Right lobe of liver (tissue), 6 donors: Measurements from ENCODE around the gene ENO4. TPM values are rescaled to one million over a fixed set of nuclear protein-coding genes. Genes with fewer than 3 reads are reported as not detected.

Source experiments
- ATAC-seq, 4 donors: fragments of 200-7000 bp; cut with Tn5 transposase; one replicate each; pipeline ENCODE4 v1.9.1; 2020; ENCODE audit warnings: mild to moderate bottlenecking in 4 of 4, moderate library complexity in 4 of 4
- DNase-seq, 3 donors: peaks; one replicate each; pipeline ENCODE4 v3.0.0-alpha.2; 2020
- H3K27ac ChIP-seq, 3 donors: fragments of 200-600 bp; one replicate each; pipeline ENCODE4 v1.8.0; 2022
- H3K27me3 ChIP-seq, 2 donors: fragments of 200-600 bp; one replicate each; pipeline ENCODE4 v1.8.0; 2022
- H3K36me3 ChIP-seq, 4 donors: fragments of 200-600 bp; sonication (generic) in 1 of 4; one replicate each; pipeline versions ENCODE4 v1.5.1 to v1.8.0; 2017 to 2022; ENCODE audit warnings: control low read depth in 1 of 4
- H3K4me1 ChIP-seq, 4 donors: fragments of 200-600 bp; sonication (generic) in 1 of 4; one replicate each; pipeline versions ENCODE4 v1.5.1 to v1.8.0; 2017 to 2022; ENCODE audit warnings: control low read depth in 1 of 4
- H3K4me3 ChIP-seq, 3 donors: fragments of 200-600 bp; one replicate each; pipeline ENCODE4 v1.8.0; 2022
- H3K9me3 ChIP-seq, 4 donors: fragments of 200-600 bp; sonication (generic) in 1 of 4; one replicate each; pipeline versions ENCODE4 v1.5.1 to v1.8.0; 2017 to 2022; ENCODE audit warnings: control low read depth in 1 of 4
- POLR2A ChIP-seq: fragments of 450-650 bp; IDR thresholded peaks from one replicate; pipeline ENCODE4 v1.6.1; 2017; ENCODE audit warnings: antibody characterized with exemption, mild to moderate bottlenecking
- WGBS: methylation state at CpG from one replicate; pipeline ENCODE4 v1.1.6; 2018; ENCODE audit warnings: low coverage, low lambda C conversion rate; ENCODE audit not compliant: insufficient coverage; ENCODE audit errors: missing lambda C conversion rate; 5-methylcytosine and 5-hydroxymethylcytosine counted together
- intact Hi-C, 2 donors: fragments of 100-400 bp; cut with DNase I; formaldehyde crosslinking; loops; one replicate each; pipeline versions ENCODE4 v1.11.2 to v1.14.1; 2022
- total RNA-seq, 6 experiments: library from RNA; depleted of rRNA in 2 of 6; stranded (reverse); fragments of >200 nt in 2 of 6; fragmentation: NEBNext Ultra II Directional in 3 of 6; extraction: Animal tissue kit (Norgen Biotek cat#: 25700) in 3 of 6; gene quantifications; one replicate each; pipeline versions ENCODE4 v1.1.0 to v1.2.4, GENCODE V29; 2016 to 2023
- TF ChIP-seq, protein P1 (sequence below), 4 donors: fragments of 200-600 bp in 3 of 4; fragments of 450-650 bp in 1 of 4; IDR thresholded peaks; one replicate each; pipeline versions ENCODE4 v1.5.1 to v1.8.0; 2016 to 2022; ENCODE audit warnings: antibody characterized with exemption in 4 of 4, mild to moderate bottlenecking in 2 of 4
- donor health status: DM: no; HTN: yes; CAD: no.
- donor health status: DM: no; HTN: no; CAD: no.
- donor health status: DM: no; HTN: no; CAD: no.
- donor health status: DM: no; HTN: yes; CAD: no.
- donor health status: DM: no; HTN: yes; CAD: no.

The ENO4 gene
- total RNA-seq, 6 experiments from 2014 or later: not detected

- H3K27ac ChIP-seq: no peak overlapping the region
- 34% methylated on average over 2 of the region's 2 CpGs for WGBS
Measured at GRCh38 chr10:116870949-116871348, 21.6 kb downstream of the ENO4 start.

GRCh38 chr10:116873134-116873533, 23.8 kb downstream of the ENO4 start:
- H3K9me3 ChIP-seq: no peaks in the 10 kb centered on the region
- no peak overlapping the region for H3K4me3 ChIP-seq
- DNase-seq (no peak), ATAC-seq (no peak)
- TF ChIP-seq, protein P1, sequence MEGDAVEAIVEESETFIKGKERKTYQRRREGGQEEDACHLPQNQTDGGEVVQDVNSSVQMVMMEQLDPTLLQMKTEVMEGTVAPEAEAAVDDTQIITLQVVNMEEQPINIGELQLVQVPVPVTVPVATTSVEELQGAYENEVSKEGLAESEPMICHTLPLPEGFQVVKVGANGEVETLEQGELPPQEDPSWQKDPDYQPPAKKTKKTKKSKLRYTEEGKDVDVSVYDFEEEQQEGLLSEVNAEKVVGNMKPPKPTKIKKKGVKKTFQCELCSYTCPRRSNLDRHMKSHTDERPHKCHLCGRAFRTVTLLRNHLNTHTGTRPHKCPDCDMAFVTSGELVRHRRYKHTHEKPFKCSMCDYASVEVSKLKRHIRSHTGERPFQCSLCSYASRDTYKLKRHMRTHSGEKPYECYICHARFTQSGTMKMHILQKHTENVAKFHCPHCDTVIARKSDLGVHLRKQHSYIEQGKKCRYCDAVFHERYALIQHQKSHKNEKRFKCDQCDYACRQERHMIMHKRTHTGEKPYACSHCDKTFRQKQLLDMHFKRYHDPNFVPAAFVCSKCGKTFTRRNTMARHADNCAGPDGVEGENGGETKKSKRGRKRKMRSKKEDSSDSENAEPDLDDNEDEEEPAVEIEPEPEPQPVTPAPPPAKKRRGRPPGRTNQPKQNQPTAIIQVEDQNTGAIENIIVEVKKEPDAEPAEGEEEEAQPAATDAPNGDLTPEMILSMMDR (IDR thresholded peaks at IDR 0.05): no peak
- no peak for TF ChIP-seq POLR2A
- H3K36me3 ChIP-seq: no peaks in the 10 kb centered on the region
- H3K4me1 ChIP-seq: peaks cover 0 to 12% (median 0%) of the 10 kb centered on the region in 4 donors
- H3K27me3 ChIP-seq: no peaks in the 10 kb centered on the region
- intact Hi-C loops: no loop called here
- no peak overlapping the region for H3K27ac ChIP-seq
- WGBS: 64% methylated on average over 2 of the region's 2 CpGs

More at GRCh38 chr10:116870949-116871348, 21.6 kb downstream of the ENO4 start:
- ATAC-seq (peak; percentile 48 to 72 (median 70)), DNase-seq (no peak)
- no peaks in the 10 kb centered on the region for H3K9me3 ChIP-seq
- H3K36me3 ChIP-seq: no peaks in the 10 kb centered on the region
- TF ChIP-seq, protein P1 (IDR thresholded peaks at IDR 0.05): no peak
- no peak for TF ChIP-seq POLR2A
- H3K4me1 ChIP-seq: peaks cover 0 to 20% (median 0%) of the 10 kb centered on the region in 4 donors
- intact Hi-C loops: no loop called here
- no peaks in the 10 kb centered on the region for H3K27me3 ChIP-seq
- H3K4me3 ChIP-seq: no peak overlapping the region

- 60% methylated on average over 2 of the region's 2 CpGs for WGBS
- TF ChIP-seq, protein P1 (IDR thresholded peaks at IDR 0.05): no peak
- no peak for TF ChIP-seq POLR2A
Measured at GRCh38 chr10:116875897-116876296, 26.6 kb downstream of the ENO4 start.

DNA sequence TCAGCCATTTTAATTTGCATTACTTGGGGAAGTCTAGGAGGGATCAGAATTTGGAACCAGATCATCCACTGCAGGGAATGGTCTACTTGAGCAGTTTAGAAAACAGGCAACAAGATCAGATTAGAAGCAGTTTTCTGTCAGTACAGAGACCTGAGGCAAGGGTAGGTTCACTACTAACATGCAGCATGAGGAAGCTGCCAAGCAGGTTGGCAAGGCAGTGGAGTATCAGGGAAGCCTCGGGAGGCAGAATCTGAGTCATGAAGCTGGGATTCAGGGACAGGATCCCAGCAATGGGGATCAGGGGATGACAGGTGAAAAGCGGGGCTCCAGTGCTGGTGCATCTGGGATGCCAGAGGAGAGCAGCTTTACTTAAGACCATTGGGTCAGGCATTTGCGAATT, 28.1 kb downstream of the ENO4 start:
- Histone ChIP-seq H3K36me3 (no peaks in the 10 kb centered on the region), H3K4me1 (peaks cover 0 to 3% (median 0%) of the 10 kb centered on the region in 4 donors), H3K9me3 (no peaks in the 10 kb centered on the region), H3K27me3 (no peaks in the 10 kb centered on the region), H3K27ac (no peak overlapping the region), H3K4me3 (no peak overlapping the region)
- TF ChIP-seq, protein P1 (IDR thresholded peaks at IDR 0.05): no peak
- TF ChIP-seq POLR2A: no peak
- ATAC-seq: no peak
- DNase-seq: no peak
- intact Hi-C loops: no loop called here
- WGBS: 74% methylated on average over 3 of the region's 3 CpGs

More at GRCh38 chr10:116875897-116876296, 26.6 kb downstream of the ENO4 start:
- Histone ChIP-seq H3K4me1 (peaks cover 0 to 9% (median 0%) of the 10 kb centered on the region in 4 donors), H3K27ac (no peak overlapping the region), H3K27me3 (no peaks in the 10 kb centered on the region), H3K36me3 (no peaks in the 10 kb centered on the region), H3K4me3 (no peak overlapping the region), H3K9me3 (no peaks in the 10 kb centered on the region)
- intact Hi-C loops: no loop called here
- DNase-seq: no peak
- ATAC-seq: peak in 2 of 4 donors; percentile 14 to 57

- H3K27me3 ChIP-seq: no peaks in the 10 kb centered on the region
- ATAC-seq (peak in 1 of 4 donors; percentile 13), DNase-seq (no peak)
- WGBS: 56% methylated on average over 2 of the region's 2 CpGs
- H3K4me3 ChIP-seq: no peak overlapping the region
- peaks cover 0 to under 1% (median 0%) of the 10 kb centered on the region in 4 donors for H3K36me3 ChIP-seq
- H3K4me1 ChIP-seq: peaks cover 0 to 3% (median 0%) of the 10 kb centered on the region in 4 donors
- intact Hi-C loops: no loop called here
- TF ChIP-seq, protein P1 (IDR thresholded peaks at IDR 0.05): no peak
- no peak for TF ChIP-seq POLR2A
- H3K9me3 ChIP-seq: no peaks in the 10 kb centered on the region
- H3K27ac ChIP-seq: no peak overlapping the region
Measured at GRCh38 chr10:116878123-116878522, 28.8 kb downstream of the ENO4 start.
